ENCODE measurements around the gene PIRT.

GRCh38 chr17:10837921-10838320, at the start of gene PIRT:
- TF ChIP-seq CTCF (optimal IDR thresholded peaks at IDR 0.05 in 1 of 3, IDR thresholded peaks at IDR 0.05 in 1 of 3, conservative IDR thresholded peaks at IDR 0.05 in 1 of 3; ENCODE audit: extremely low read depth in 1 of 3, insufficient read depth in 2 of 3, low read length in 3 of 3) (no peak), EZH2 (IDR thresholded peaks at IDR 0.05; ENCODE audit: low read length) (no peak)

Measured in keratinocyte (primary cell).